Ishikawa (cell line): ENCODE data around the gene SIGLECL1.

Experiments used
- EGR1 ChIP-seq: IDR thresholded peaks from 2 replicates; pipeline ENCODE4 v1.6.1; 2012
- NFIC ChIP-seq: IDR thresholded peaks from 2 replicates; pipeline ENCODE4 v1.6.1; 2012

SIGLECL1 gene

DNA sequence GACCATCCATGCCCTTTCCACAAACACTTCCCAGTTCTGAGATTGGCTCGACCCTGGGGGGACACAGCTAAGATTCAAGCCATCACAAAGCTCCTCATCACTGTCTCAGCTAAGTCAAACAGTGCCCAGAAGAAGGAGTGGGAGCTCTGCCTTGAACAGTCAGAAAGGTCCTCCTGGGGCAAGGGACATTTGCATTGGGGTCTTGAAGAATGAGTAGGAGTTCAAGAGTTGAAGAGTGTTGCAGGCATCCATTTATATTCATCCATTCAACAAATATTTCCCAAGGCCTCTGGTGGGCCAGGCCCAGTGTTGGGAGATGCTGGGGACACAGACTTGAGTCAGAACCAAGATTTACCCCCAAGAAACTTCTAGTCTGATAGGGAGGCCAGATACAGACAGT lies 67.1 kb downstream of the SIGLECL1 start:
- TF ChIP-seq EGR1 (no peak), NFIC (no peak)
